AG09309 (cell line): Measurements from ENCODE around the gene HMGXB3.

Source experiments
- DNase-seq: peaks from one replicate; pipeline ENCODE4 v3.0.0-alpha.2; 2010; ENCODE audit warnings: low read depth
- H3K4me3 ChIP-seq: 2 replicates; pipeline ENCODE4 v1.5.1; 2011; ENCODE audit warnings: mild to moderate bottlenecking, low read depth, low read length, moderate library complexity; ENCODE audit not compliant: control insufficient read depth
- CTCF ChIP-seq: IDR thresholded peaks from 2 replicates; pipeline ENCODE4 v1.5.1; 2011; ENCODE audit warnings: mild to moderate bottlenecking, low read depth, low read length, inconsistent platforms; ENCODE audit not compliant: insufficient read depth, control insufficient read depth; ENCODE audit errors: missing control alignments

The HMGXB3 gene

GRCh38 chr5:149959406-149960236, 40.9 kb upstream of the HMGXB3 start:
- DNase-seq = peak; percentile 34
- peak; percentile 62 for TF ChIP-seq CTCF
- H3K4me3 ChIP-seq = peak overlapping the region; percentile 77

GRCh38 chr5:149960272-149961185, 40.0 kb upstream of the HMGXB3 start, which contains the start of gene SLC26A2:
Gene SLC26A2 (plus strand): TSS chr5:149960758. CDS start chr5:149977653, 16,895 bp downstream.
- H3K4me3 ChIP-seq = peak within 1 kb of the TSS; percentile 77
- TF ChIP-seq CTCF = no peak
- peak; percentile 89 for DNase-seq

GRCh38 chr5:149961186-149961685, 39.3 kb upstream of the HMGXB3 start:
- TF ChIP-seq CTCF = no peak
- DNase-seq = no peak
- peak overlapping the region; percentile 77 for H3K4me3 ChIP-seq

GRCh38 chr5:149961957-149962409, 38.6 kb upstream of the HMGXB3 start:
- H3K4me3 ChIP-seq = no peak overlapping the region
- TF ChIP-seq CTCF = peak; percentile 58
- DNase-seq = peak; percentile 27

GRCh38 chr5:149962601-149963300, 37.8 kb upstream of the HMGXB3 start:
- TF ChIP-seq CTCF = no peak
- no peak overlapping the region for H3K4me3 ChIP-seq
- DNase-seq = no peak

GRCh38 chr5:149963729-149964128, 36.8 kb upstream of the HMGXB3 start:
- DNase-seq = no peak
- no peak for TF ChIP-seq CTCF
- H3K4me3 ChIP-seq = no peak overlapping the region
